Activated B cell treated with CpG ODN at 0.5 μM for 24 hours (primary cell): ENCODE measurements around the gene FCSK. TPM values are rescaled to one million over a fixed set of nuclear protein-coding genes. Genes with fewer than 3 reads are reported as not detected.

Experiments used
- ATAC-seq: fragments of 200-7000 bp; cut with Tn5 transposase; one replicate; pipeline ENCODE4 v1.10.0; 2021; ENCODE audit warnings: low read depth, mild to moderate bottlenecking, moderate library complexity
- CTCF ChIA-PET: fragments of 350-600 bp; sonication (Branson Sonifier 250); formaldehyde crosslinking; loops from one replicate; lab custom pipeline; 2021; ENCODE audit warnings: antibody characterized with exemption; lab: Charles Lee
- POLR2A ChIA-PET: fragments of 350-600 bp; sonication (Branson Sonifier 250); formaldehyde crosslinking; loops from one replicate; lab custom pipeline; 2021; ENCODE audit warnings: antibody characterized with exemption; lab: Charles Lee
- DNase-seq: peaks from one replicate; pipeline ENCODE4 v3.0.0; 2022
- H3K27ac Mint-ChIP-seq: one replicate; pipeline ENCODE4 v1.8.0; 2020; ENCODE audit warnings: mixed read lengths
- H3K27me3 Mint-ChIP-seq: one replicate; pipeline ENCODE4 v1.8.0; 2021; ENCODE audit warnings: mixed read lengths
- H3K36me3 Mint-ChIP-seq: one replicate; pipeline ENCODE4 v1.8.0; 2021; ENCODE audit warnings: low read depth, mixed read lengths
- H3K4me1 Mint-ChIP-seq: one replicate; pipeline ENCODE4 v1.8.0; 2021; ENCODE audit warnings: mixed read lengths
- H3K4me3 Mint-ChIP-seq: one replicate; pipeline ENCODE4 v1.8.0; 2020; ENCODE audit warnings: mild to moderate bottlenecking, mixed read lengths
- H3K9me3 Mint-ChIP-seq: one replicate; pipeline ENCODE4 v1.8.0; 2020; ENCODE audit warnings: mixed read lengths
- CTCF ChIP-seq: fragments of 200-600 bp; IDR thresholded peaks from one replicate; pipeline ENCODE4 v1.8.0; 2022; ENCODE audit warnings: antibody characterized with exemption, mild to moderate bottlenecking
- intact Hi-C: fragments of 100-400 bp; cut with micrococcal nuclease; formaldehyde crosslinking; loops from one replicate; pipeline ENCODE4 v1.15.1; 2024
- total RNA-seq: library from RNA; stranded (reverse); gene quantifications from 2 replicates; pipeline ENCODE4 v1.2.3, GENCODE V29; 2022

FCSK gene
- total RNA-seq, 1 donor from 2014 or later, result 21.4 TPM

- ChIA-PET CTCF (interaction anchor here (1.1 to 2.2 kb wide), 2 partner anchors 75 to 99 kb away, joined by 4 to 9 read pairs; no protein-coding TSS in a partner anchor), POLR2A (interaction anchor here (0.8 kb wide), 1 partner anchor 88 kb away, joined by 3 read pairs; no protein-coding TSS in a partner anchor)
- no peak overlapping the region for H3K4me3 Mint-ChIP-seq
- peaks cover 7% of the 10 kb centered on the region for H3K36me3 Mint-ChIP-seq
- no peak for DNase-seq
- intact Hi-C loops, result no loop called here
- no peaks in the 10 kb centered on the region for H3K9me3 Mint-ChIP-seq
- H3K27ac Mint-ChIP-seq, result no peak overlapping the region
- H3K4me1 Mint-ChIP-seq, result no peaks in the 10 kb centered on the region
- no peaks in the 10 kb centered on the region for H3K27me3 Mint-ChIP-seq
- no peak for ATAC-seq
- TF ChIP-seq CTCF, result no peak
Observed at GRCh38 chr16:70468776-70469525, 14.6 kb downstream of the FCSK start.

DNA sequence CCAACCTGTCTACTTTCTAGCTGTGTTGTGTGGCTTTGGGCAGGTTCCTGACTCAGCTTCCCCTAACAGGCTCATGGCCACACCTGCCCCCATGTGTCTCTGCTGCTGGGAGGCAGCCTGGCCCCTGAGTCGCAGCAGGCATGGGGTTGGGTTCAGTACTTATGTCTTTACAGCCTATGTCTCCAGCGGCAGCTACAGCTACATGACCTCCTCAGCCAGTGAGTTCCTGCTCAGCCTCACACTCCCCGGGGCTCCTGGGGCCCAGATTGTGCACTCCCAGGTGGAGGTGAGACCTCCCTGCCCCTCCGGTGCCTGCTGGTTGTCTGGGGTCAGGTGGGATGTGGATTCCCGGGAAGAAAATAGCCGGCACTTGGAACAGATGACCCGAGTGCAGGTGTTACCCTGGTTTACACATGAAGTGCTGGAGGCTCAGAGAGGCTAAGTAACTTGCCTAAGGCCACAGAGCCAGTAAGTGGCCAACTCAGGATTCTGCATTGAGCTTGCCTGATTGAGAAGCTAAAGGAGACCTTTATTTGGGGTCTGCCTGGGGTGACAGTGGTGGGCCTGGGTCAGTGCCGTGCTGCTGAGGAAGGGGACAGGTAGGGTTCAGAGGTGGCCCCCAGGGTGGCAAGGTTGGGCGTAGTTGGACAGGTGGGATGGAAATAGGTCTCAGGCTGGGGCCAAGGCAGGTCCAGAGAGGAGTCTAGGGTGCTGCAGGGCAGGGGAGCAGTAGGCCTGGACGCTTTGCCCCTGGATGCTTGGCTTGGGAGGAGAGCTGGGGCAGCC is 15.9 kb downstream of the FCSK start:
- ChIA-PET POLR2A (no interaction called here), CTCF (interaction anchor here (0.6 to 2.2 kb wide), 5 partner anchors 53 to 89 kb away, joined by 3 to 9 read pairs (median 3); no protein-coding TSS in a partner anchor)
- H3K27me3 Mint-ChIP-seq, result no peaks in the 10 kb centered on the region
- H3K27ac Mint-ChIP-seq, result no peak overlapping the region
- intact Hi-C loops, result no loop called here
- no peak for ATAC-seq
- H3K9me3 Mint-ChIP-seq, result no peaks in the 10 kb centered on the region
- no peak for DNase-seq
- no peaks in the 10 kb centered on the region for H3K4me1 Mint-ChIP-seq
- H3K4me3 Mint-ChIP-seq, result no peak overlapping the region
- no peak for TF ChIP-seq CTCF
- peaks cover 8% of the 10 kb centered on the region for H3K36me3 Mint-ChIP-seq

GRCh38 chr16:70470927-70471341 is 16.5 kb downstream of the FCSK start:
- no peak for TF ChIP-seq CTCF
- Mint-ChIP-seq H3K9me3 (no peaks in the 10 kb centered on the region), H3K27ac (no peak overlapping the region), H3K36me3 (peaks cover 11% of the 10 kb centered on the region), H3K4me3 (no peak overlapping the region), H3K4me1 (no peaks in the 10 kb centered on the region), H3K27me3 (no peaks in the 10 kb centered on the region)
- intact Hi-C loops, result no loop called here
- ChIA-PET CTCF (interaction anchor here (1.0 to 2.2 kb wide), 5 partner anchors 34 to 90 kb away, joined by 3 to 9 read pairs (median 3); no protein-coding TSS in a partner anchor), POLR2A (no interaction called here)
- ATAC-seq (no peak), DNase-seq (no peak)

GRCh38 chr16:70472786-70473433 is 18.5 kb downstream of the FCSK start:
- TF ChIP-seq CTCF, result no peak
- Mint-ChIP-seq H3K36me3 (peaks cover 11% of the 10 kb centered on the region), H3K27ac (no peak overlapping the region), H3K4me3 (no peak overlapping the region), H3K27me3 (no peaks in the 10 kb centered on the region), H3K9me3 (no peaks in the 10 kb centered on the region), H3K4me1 (peaks cover 5% of the 10 kb centered on the region)
- ATAC-seq (no peak), DNase-seq (no peak)
- CTCF ChIA-PET, result interaction anchor here (0.6 to 1.3 kb wide), 3 partner anchors 79 to 98 kb away, joined by 3 to 6 read pairs (median 3); no protein-coding TSS in a partner anchor
- POLR2A ChIA-PET, result interaction anchor here (0.5 to 2.2 kb wide), 2 partner anchors 92 to 148 kb away, joined by 4 to 8 read pairs; no protein-coding TSS in a partner anchor
- intact Hi-C loops, result loop anchor here (1.0 kb wide), 1 partner anchor 78 kb away; no protein-coding TSS in a partner anchor
